ENCODE data around the gene KLF15.

The KLF15 gene

DNA sequence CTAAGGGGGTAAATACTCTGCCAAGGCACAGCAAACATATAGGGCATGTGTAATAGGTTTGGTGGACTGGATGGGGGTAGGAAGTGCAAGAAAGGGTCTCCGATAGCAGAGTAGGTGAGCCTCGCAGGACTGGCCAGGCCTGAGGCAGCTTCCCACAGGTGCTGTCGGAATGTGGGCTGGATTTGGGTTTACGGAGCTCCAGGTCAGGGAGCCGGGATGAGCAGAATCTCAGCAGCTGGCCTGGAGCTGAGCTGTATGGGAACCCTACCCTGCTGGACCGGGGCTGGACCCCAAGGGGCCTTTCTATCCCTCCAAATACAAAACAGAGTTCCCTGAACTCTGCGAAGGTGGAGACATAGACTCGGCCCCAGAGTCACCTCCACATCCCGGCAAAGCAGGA lies 15.0 kb downstream of the KLF15 start:
- TF ChIP-seq, protein P1, sequence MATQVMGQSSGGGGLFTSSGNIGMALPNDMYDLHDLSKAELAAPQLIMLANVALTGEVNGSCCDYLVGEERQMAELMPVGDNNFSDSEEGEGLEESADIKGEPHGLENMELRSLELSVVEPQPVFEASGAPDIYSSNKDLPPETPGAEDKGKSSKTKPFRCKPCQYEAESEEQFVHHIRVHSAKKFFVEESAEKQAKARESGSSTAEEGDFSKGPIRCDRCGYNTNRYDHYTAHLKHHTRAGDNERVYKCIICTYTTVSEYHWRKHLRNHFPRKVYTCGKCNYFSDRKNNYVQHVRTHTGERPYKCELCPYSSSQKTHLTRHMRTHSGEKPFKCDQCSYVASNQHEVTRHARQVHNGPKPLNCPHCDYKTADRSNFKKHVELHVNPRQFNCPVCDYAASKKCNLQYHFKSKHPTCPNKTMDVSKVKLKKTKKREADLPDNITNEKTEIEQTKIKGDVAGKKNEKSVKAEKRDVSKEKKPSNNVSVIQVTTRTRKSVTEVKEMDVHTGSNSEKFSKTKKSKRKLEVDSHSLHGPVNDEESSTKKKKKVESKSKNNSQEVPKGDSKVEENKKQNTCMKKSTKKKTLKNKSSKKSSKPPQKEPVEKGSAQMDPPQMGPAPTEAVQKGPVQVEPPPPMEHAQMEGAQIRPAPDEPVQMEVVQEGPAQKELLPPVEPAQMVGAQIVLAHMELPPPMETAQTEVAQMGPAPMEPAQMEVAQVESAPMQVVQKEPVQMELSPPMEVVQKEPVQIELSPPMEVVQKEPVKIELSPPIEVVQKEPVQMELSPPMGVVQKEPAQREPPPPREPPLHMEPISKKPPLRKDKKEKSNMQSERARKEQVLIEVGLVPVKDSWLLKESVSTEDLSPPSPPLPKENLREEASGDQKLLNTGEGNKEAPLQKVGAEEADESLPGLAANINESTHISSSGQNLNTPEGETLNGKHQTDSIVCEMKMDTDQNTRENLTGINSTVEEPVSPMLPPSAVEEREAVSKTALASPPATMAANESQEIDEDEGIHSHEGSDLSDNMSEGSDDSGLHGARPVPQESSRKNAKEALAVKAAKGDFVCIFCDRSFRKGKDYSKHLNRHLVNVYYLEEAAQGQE (IDR thresholded peaks at IDR 0.05; ENCODE audit: insufficient read depth in 1 of 2, low read depth in 2 of 2, low read length in 2 of 2), result no peak
- no peak for TF ChIP-seq SIN3A (IDR thresholded peaks at IDR 0.05; ENCODE audit: borderline replicate concordance, insufficient read depth, low read length)
- TF ChIP-seq FOXP2 (optimal IDR thresholded peaks at IDR 0.05; ENCODE audit: borderline replicate concordance, extremely low read depth, extremely low read length, insufficient read depth), result no peak
- TF ChIP-seq TAF1 (IDR thresholded peaks at IDR 0.05; ENCODE audit: borderline replicate concordance, insufficient read depth, low read length), result no peak
- no peak for TF ChIP-seq POLR2AphosphoS5 (IDR thresholded peaks at IDR 0.05; ENCODE audit: low read depth, low read length)

DNA sequence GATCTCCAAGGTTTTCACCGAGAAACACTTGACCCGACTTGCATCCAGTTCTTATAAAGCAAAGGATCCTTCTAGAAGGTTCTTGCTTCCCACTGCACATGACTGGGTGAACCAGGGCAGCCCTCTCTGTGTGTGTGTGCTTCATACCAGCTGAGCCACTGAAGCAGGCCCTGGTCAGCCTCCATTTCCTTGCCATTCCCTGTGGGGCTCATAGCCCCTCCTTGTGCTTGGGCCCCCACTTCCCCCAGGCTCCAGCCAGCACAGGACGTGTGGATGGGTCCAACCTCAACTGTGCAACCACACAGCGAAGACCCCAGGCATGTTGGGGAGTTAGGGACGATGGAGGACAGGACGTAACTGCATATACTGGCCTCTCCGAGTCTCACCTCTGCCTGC lies 15.5 kb downstream of the KLF15 start:
- TF ChIP-seq, protein P1 (IDR thresholded peaks at IDR 0.05; ENCODE audit: insufficient read depth in 1 of 2, low read depth in 2 of 2, low read length in 2 of 2), result no peak
- TF ChIP-seq TAF1 (IDR thresholded peaks at IDR 0.05; ENCODE audit: borderline replicate concordance, insufficient read depth, low read length) (no peak), SIN3A (IDR thresholded peaks at IDR 0.05; ENCODE audit: borderline replicate concordance, insufficient read depth, low read length) (no peak), FOXP2 (optimal IDR thresholded peaks at IDR 0.05; ENCODE audit: borderline replicate concordance, extremely low read depth, extremely low read length, insufficient read depth) (no peak), POLR2AphosphoS5 (IDR thresholded peaks at IDR 0.05; ENCODE audit: low read depth, low read length) (no peak)

DNA sequence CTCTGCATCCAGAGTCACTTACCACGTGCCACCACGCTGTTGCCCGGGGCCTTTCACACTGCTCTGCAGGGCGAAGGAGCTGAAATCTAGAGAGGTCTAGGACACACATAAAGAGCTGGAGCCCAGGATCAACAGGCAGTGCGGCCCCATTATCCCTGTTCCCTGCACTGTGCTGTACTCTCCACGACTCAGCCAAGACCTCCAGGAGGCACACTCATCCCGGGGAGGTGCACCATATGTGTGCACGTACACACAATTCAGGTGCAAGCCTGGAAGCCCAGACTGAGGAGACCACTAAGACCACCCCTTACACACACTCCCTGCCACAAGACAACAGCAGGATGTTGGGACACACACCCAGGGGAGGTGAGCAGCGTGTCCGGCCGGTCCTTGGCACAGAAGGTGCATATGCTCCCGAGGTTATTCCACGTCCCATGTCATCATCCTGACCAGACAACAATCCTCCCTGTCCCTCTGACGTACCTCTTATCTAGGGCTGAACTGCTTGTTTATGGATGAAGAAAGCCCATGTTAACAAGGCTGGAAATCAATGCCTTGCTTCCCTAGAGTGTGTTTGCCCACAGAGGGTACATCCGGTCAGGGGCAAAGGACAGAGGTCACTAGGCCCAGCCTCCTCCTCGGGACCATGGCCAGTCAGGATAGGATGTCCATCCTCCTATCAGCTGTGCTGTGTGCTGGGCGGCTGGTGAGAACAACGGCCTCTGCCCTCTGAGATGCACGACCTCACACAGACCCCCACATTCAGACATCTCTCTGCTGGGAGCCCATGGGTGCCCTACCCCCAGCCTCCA lies 16.1 kb downstream of the KLF15 start:
- TF ChIP-seq, protein P1 (IDR thresholded peaks at IDR 0.05; ENCODE audit: insufficient read depth in 1 of 2, low read depth in 2 of 2, low read length in 2 of 2), result no peak
- TF ChIP-seq POLR2AphosphoS5 (IDR thresholded peaks at IDR 0.05; ENCODE audit: low read depth, low read length), result no peak
- no peak for TF ChIP-seq TAF1 (IDR thresholded peaks at IDR 0.05; ENCODE audit: borderline replicate concordance, insufficient read depth, low read length)
- TF ChIP-seq SIN3A (IDR thresholded peaks at IDR 0.05; ENCODE audit: borderline replicate concordance, insufficient read depth, low read length), result no peak
- no peak for TF ChIP-seq FOXP2 (optimal IDR thresholded peaks at IDR 0.05; ENCODE audit: borderline replicate concordance, extremely low read depth, extremely low read length, insufficient read depth)

DNA sequence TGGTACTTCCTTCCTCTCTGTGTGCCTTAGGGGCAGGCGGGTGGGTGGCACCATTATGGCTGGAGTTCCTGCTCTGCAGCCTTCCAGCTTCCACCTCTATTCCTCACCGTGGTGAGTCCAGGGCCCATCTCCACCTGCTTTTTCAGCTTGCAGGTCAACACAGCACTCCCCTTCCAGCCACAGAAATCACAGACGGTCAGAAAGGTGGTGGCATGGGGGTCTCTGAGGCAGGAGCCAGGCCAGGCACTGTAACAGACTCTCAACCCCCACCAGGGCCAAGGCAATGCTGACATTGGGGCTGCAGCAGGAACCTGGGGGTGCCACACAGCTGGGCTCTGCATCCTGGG lies 16.6 kb downstream of the KLF15 start:
- no peak for TF ChIP-seq TAF1 (IDR thresholded peaks at IDR 0.05; ENCODE audit: borderline replicate concordance, insufficient read depth, low read length)
- no peak for TF ChIP-seq SIN3A (IDR thresholded peaks at IDR 0.05; ENCODE audit: borderline replicate concordance, insufficient read depth, low read length)
- TF ChIP-seq POLR2AphosphoS5 (IDR thresholded peaks at IDR 0.05; ENCODE audit: low read depth, low read length), result no peak
- TF ChIP-seq, protein P1 (IDR thresholded peaks at IDR 0.05; ENCODE audit: insufficient read depth in 1 of 2, low read depth in 2 of 2, low read length in 2 of 2), result no peak
- no peak for TF ChIP-seq FOXP2 (optimal IDR thresholded peaks at IDR 0.05; ENCODE audit: borderline replicate concordance, extremely low read depth, extremely low read length, insufficient read depth)

Data from PFSK-1 (cell line).